Brain pericyte (primary cell): ENCODE measurements around the gene ATG7.
"Not testable (repeated sequence)": the region's sequence is repeated elsewhere in the genome, so short reads cannot be mapped to it uniquely, and the experiment has no call there.

Experiments used
- DNase-seq: peaks from one replicate; pipeline ENCODE4 v3.0.0-alpha.2; 2012; ENCODE audit warnings: low read depth, low spot score

Gene ATG7

GRCh38 chr3:11300970-11301369 is 28.8 kb downstream of the ATG7 start:
- DNase-seq: no peak

GRCh38 chr3:11302444-11302843 is 30.2 kb downstream of the ATG7 start:
- DNase-seq: no peak

- DNase-seq: no peak
Measured at GRCh38 chr3:11304175-11304574, 32.0 kb downstream of the ATG7 start.

- DNase-seq: no peak
Measured at GRCh38 chr3:11305509-11305908, 33.3 kb downstream of the ATG7 start.

- DNase-seq: no peak
Measured at GRCh38 chr3:11306817-11307589, 34.8 kb downstream of the ATG7 start.

- no peak for DNase-seq
Measured at GRCh38 chr3:11307830-11308432, 35.7 kb downstream of the ATG7 start.

- DNase-seq: no peak
Measured at GRCh38 chr3:11310258-11310657, 38.1 kb downstream of the ATG7 start.

- no peak for DNase-seq
Measured at GRCh38 chr3:11312166-11312565, 40.0 kb downstream of the ATG7 start.

GRCh38 chr3:11317300-11317699 is 45.1 kb downstream of the ATG7 start:
- DNase-seq: no peak

- no peak for DNase-seq
Measured at GRCh38 chr3:11322931-11323330, 50.7 kb downstream of the ATG7 start.

GRCh38 chr3:11323813-11324212 is 51.6 kb downstream of the ATG7 start:
- DNase-seq: no peak

- DNase-seq: no peak
Measured at GRCh38 chr3:11327619-11328018, 55.4 kb downstream of the ATG7 start.

- DNase-seq: no peak
Measured at GRCh38 chr3:11328196-11328945, 56.2 kb downstream of the ATG7 start.

- no peak for DNase-seq
Measured at GRCh38 chr3:11329777-11330176, 57.6 kb downstream of the ATG7 start.

- no peak for DNase-seq
Measured at GRCh38 chr3:11331101-11331500, 58.9 kb downstream of the ATG7 start.

- DNase-seq: peak; percentile 27
Measured at GRCh38 chr3:11335056-11335608, 62.9 kb downstream of the ATG7 start.

GRCh38 chr3:11339541-11339940 is 67.3 kb downstream of the ATG7 start:
- DNase-seq: no peak

GRCh38 chr3:11346416-11346815 is 74.2 kb downstream of the ATG7 start:
- no peak for DNase-seq

GRCh38 chr3:11348877-11349276 is 76.7 kb downstream of the ATG7 start:
- not testable (repeated sequence) for DNase-seq

- no peak for DNase-seq
Measured at GRCh38 chr3:11349446-11349845, 77.2 kb downstream of the ATG7 start.

- no peak for DNase-seq
Measured at GRCh38 chr3:11350374-11350773, 78.2 kb downstream of the ATG7 start.

GRCh38 chr3:11351451-11351850 is 79.3 kb downstream of the ATG7 start:
- no peak for DNase-seq
